NCI-H2081 (cell line): ENCODE measurements around the gene RFLNA.
"Not testable (repeated sequence)": the region's sequence is repeated elsewhere in the genome, so short reads cannot be mapped to it uniquely, and the experiment has no call there.

Source experiments
- DNase-seq, 2 experiments: peaks; one replicate each; lab custom pipeline; 2025; lab: John Stamatoyannopoulos, UW

Gene RFLNA

DNA sequence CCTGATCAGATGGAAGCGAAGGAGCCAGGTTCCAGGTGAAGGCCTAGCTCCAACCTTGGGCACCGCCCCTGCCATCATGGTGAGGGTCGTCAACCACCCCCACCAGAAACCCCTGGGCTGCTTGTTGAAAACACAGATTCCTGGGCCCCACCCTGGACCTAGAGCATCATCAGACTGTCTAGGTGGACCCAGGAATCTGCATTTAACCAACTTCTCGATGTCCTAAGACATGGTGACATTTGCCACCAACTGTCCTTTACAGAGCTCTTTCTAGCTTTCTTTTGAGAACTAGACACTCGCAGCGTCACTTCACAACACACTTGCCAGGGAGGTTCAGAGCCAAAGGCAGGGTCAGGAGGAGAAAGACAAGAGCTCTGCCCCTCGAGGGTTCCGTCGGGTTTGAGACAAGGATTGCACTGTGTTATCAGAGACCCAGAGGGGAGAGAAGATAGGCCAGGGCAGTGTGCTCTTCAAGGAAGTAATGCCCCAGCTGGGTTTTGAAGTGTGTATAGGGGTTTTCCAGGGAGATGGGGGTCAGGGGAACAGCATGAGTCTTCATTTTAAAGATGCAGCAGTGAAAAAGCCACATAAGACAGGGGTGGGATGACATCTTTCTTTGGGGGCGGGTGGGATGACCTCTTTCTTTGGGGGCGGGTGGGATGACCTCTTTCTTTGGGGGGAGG lies 24.6 kb downstream of the RFLNA start:
- DNase-seq, result no peak

DNA sequence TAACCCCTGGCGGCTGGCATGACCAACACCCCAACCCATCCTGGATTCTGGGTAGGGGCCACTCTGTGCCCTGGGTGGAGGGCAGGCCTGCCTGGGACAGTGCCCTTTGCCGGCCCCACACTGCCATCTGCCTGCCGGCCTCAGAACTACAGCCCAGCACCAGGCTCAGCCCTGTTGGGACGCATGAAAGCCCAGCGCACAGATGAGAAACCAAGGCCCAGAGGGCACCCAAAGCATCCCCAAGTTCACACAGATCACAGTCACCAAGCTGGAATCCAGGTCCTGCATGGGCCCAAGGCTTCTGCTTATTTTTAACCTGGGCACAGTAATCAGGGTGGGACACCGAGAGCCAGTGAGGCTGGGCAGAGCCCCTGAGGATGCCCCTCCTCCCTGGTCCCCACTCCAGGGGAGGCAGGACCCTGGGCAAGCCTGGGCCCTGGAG lies 26.2 kb downstream of the RFLNA start:
- peak in 1 of 2 experiments; percentile 48 for DNase-seq

DNA sequence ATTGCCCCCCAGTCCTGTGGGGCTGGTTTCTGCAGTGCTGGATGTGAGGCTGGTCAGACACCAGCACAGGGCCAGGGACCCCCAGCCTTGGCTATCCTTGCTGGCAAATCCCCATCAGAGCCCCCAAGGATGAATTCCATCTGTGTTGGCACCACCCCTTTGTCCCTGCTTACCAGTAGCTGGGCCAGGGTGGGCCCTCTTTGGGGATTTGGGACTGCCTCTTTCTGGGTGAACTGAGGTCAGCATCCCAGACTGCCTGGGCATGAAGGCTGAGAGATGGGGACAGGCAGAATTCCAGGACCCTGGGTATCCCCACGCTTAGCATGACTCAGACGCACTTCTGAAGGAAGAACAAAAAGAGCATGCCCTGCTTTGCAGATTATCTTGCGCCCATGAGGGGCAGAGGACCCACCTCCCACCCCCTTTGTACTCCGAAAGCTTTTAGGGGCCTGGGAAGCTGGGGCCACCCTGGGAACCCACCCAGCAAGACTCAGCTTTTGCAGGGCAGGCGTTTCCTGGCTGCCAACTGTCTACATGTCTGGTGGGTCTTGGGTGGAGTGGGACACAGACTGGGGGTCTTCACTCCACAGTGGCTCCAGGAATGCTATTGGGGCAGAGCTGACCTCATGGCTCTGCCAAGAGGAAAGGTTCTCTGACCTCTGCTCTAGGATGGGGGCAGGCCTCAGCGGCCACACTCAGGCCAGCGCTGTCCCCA lies 26.8 kb downstream of the RFLNA start:
- DNase-seq, result no peak

DNA sequence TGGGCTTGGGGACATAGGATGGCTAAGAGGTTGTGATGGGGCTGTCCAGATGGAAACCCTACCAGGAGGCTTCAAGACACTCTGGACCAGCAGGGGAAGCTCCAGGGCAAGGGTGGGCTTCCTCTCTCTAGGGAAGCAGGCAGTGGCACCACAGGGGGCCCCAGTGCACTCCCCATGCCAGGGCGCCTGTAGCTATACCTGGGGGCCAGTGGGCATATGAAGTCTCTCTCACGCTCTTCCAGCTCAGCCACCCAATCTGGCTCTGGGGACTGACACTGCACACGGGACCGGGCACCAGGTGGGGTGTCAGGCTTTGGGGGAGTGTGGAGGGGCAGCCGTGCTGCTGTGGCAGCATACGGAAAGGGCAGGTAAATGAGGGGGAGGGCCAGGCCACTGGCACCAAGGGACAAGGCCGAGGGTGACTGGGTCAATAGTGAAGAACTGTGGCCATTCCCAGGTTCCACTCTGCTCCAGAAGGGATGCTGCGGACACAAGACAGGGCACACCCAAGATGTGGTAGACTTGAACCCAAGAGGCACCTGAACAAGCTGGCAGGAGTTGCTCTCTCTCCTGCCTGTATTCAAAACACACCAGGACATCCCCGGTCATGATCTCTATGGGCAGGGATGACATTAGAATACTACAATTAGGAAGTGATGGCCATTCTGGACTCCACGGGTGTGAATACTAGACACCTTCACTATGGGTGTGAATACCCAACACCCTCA lies 27.5 kb downstream of the RFLNA start:
- DNase-seq, result no peak

DNA sequence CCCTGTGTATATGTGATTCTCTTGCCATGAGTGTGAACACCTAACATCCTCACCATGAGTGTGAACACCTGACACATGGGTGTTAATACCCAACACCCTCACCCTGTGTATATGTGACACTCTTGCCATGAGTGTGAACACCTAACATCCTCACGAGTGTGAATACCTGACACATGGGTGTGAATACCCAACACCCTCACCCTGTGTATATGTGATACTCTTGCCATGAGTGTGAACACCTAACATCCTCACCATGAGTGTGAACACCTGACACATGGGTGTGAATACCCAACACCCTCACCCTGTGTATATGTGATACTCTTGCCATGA lies 28.1 kb downstream of the RFLNA start:
- DNase-seq, result not testable (repeated sequence)

DNA sequence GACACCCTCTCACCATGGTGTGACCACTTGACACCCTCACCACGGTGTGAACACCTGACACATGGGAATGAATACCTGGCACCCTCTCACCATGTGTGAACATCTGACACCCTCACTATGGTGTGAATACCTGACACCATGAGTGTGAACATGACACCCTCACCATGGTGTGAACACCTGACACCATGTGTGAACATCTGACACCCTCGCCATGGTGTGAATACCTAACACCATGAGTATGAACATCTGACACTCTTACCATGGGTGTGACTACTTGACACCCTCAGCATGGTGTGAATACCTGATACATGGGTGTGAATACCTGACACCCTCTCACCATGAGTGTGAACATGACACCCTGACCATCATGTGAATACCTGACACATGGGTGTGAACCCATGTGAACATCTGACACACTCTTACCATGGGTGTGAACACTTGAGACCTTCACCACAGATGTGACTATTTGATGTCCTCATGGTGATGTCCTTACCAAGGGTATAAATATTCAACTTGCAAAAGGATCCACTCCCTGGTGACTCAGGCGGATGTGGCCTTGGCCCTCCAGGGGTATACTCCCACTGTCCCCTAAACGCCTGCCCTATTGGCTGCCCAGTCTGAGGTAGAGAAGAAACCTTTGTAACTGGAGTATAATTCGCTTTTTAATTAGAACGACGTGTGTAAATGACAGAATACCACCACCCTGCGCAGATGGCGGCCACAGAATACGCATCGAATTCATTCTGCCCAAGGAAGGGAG lies 29.1 kb downstream of the RFLNA start:
- DNase-seq, result no peak

DNA sequence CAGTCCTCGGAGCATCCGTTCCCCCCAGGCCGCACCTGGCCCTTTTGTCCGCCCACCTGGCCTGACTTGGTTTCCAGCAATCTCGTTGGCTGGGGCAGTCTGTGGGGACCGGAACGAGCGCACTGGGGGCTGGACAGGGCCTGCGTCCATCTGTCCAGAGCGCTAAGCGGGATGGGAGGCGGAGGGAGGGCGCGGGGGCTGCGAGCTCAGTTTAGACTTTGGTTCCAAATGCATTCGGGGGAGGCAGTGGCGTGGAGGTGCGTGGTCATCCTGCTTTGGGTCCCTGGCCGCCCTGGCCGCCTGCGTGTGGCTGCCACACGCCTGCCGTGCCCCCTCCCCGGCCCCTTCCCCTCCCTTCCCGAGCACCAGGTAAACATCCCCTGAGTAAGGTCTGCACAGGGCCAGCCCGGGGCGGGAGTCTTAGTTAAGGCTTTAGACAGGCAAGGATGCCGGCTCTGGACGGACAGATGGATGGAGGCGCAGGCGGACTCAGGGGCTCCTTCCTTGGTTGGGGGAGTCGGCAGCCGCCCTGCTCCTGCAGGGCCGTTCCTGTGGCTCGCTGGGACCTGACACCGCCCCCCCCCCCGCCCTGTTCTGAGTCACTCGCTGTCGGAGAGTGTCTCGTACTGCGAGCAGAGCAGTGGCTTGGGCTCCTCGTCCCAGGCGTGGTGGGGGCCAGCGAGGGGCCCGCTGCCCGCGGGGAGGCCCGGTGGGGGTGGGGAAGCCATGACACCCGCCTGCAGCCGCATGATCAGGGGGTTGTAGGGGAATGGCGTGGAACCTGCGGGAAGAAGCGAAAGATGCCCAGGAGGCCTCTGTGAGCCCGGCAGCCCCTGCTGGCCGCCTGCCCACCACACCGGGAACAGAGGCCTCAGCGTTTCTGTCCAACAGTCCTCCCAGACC lies 30.2 kb downstream of the RFLNA start:
- no peak for DNase-seq

DNA sequence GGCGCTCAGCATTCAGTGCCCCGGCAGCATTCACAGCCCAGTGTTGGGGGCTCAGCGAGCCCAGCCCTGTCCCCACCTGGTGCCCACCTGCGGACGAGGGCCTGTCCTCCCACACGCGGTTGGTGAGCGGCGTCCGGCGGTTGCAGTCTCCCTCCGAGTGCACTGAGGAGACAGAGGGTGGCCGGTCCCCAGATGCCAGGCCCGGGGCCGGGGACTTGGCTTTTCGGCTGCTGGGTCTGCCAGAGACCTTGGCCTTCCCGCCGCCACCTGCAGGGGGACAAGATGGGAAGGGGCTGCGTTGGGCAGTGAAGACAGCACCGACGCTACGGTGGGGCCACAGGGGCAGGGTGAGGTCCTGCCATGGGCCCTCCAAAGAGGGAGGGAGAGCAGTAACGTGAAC lies 31.2 kb downstream of the RFLNA start:
- no peak for DNase-seq

DNA sequence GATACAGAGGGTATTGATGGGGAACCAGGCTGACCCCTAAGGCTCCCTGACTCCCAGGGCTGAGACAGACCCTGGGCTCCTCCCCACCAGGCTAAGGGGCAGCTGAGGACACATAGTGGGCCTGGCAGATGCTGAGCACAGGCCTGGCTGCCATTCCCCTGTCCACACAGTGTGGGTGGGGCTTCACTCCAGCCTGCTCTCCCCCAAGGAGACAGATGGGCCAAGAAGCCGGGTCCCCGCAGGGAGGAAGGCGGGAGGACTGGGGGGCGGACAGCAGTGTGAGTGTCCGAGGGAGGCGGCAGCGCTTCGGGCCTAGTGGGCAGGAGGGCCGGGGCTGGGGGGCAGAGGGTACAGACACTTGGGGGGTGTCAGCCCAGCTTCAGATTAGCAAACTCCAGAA lies 32.0 kb downstream of the RFLNA start:
- no peak for DNase-seq

DNA sequence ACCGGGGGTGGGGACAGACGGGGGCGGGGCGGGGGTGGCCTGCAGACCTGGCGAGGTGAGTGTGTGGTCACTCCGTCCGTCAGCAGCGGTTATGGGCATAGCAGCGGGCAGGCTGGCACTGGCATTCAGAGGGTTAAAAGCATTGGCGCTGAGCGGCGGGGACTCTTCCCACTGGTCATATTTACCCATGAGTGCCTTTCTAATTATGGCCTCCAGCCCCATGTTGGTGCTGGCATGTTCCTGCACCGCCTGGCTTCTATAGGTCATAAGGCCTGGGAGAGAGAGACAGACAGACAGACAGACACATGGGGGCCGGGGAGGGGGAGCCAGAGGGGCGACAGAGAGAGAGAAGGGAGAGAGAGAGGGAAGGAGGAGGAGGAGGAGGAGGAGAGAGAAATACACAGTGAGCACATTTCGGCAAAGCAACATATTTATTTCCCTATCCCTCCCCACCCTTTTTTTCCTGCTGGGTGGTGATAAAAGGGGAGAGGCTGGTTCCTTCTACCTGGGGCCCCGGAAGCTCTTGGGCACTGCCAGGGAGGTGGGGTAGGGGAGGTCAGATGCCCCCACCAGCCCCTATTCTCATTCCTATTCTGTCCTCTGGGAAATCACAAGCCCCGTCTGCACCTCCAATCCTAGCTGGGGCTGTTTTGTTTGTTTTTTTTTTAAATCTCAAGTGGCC lies 32.6 kb downstream of the RFLNA start:
- DNase-seq, result no peak

DNA sequence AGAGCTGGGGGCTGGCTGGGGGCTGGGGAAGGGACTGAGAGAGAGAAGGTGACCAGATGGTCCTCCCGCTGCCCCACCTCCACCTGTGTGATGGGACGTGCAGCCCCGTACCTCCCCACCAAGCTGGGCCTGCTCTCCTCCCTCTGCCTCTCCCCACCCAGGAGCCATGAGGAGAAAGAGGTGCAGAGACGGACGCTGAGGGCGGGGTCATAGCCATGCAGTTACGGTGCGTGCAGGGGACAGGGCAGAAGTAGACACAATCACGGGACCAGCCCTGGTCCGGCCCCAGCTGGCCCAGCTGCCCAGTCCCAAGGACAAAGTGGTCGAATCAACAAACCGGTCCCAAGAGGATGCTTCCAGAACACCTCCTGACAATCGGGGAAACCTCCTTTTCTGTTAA lies 33.2 kb downstream of the RFLNA start:
- no peak for DNase-seq

DNA sequence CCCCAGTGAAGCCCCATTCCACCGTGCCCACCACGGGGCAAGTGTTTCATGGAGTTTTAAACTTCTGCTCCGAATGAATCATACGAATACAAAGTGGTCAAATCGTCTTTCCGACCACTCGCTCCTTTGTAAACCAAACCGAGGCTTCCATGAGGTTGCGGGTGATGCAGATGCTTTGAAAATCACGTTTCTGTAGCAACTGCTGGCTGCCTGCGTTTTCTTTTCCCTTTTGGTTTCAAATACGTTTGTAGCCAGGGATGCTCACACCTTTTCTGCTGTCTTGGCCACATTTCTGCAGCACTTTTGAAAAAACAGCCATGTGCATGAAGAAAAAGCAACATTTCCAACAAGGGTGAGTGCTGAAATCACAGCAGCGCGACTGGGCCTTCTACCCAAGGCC lies 33.7 kb downstream of the RFLNA start:
- DNase-seq, result no peak

DNA sequence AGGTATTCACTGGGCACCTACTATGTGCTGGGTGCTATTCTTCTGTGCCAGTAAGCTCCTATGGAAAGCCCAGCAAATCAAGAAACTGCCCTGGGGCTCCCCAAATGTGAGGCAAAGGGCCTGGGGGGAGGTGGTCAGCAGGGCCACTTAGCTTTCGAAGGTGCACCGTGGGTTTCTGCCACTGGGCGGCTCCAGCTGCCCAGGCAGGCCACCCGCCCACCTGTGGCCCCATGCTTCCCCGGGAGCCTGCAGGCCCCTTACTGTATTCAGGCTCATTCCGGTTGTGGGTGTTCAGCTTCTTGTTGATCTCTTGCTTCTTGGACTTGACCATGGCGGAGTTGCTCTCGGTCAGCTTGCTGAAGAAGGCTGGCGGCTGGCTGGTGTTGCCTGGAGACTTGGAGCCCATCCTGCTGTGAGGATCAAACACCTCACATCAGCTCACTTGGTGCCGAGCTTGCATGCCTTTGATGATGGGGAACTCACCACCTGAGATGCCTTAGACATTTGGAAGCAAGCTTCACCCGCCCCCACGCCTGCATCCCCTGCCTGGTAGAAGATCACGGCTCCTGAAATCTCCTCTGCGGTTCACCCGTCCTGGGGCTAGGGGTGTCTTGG lies 37.3 kb downstream of the RFLNA start:
- DNase-seq, result no peak

DNA sequence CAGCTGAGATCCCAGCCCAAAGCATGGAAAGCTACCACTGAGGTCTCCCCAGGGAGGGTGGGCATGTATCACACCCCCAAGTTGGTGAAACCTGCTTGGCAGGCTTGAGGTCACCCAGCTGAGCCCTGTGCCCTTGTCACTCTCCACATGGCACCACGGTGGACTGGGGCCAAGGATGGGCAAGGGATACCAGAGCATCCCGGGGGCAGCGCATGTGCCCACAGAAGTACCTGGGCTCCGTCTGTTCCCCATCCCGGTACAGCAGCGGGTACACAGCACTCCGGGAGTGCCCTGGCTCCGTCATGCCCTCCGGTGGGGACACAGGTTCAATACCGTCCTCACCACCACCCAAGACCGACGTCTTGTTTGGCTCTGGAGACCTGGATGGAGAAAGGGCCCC lies 38.0 kb downstream of the RFLNA start:
- DNase-seq, result no peak

DNA sequence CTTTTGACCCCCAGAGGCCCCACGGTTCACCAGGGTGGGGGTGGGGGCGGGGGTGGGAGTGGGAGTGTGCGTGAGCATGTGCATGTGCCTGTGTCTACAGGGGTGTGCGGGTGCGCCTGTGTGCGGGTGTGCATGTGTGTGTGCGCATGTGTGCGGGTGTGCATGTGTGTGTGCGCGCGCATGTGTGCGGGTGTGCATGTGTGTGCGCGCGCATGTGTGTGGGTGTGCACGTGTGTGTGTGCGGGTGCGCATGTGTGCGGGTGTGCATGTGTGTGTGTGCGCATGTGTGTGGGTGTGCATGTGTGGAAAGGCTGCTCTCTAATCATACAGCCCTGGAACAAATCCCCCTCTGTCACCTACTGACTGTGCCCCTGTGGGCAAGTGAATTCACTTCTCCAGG lies 38.8 kb downstream of the RFLNA start:
- DNase-seq, result no peak

DNA sequence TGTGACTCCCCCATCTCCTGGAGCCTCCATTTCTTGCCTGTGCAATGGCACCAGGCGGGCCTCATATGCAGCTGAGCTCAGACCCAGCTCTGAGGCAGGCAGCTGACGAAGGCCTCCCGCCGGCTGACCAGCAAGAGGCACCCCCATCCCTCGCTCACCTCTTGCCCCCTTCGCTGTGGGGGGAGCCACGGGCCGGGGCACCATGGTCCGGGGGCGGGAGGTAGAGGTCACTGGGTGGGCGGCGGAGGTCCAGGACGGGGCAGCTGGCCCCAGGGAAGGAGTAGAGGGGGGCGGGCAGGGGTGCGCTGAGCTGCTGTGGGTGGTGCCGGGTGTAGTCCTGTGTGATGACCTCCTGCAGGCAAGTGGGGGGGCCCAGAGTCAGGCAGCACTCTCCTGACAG lies 39.4 kb downstream of the RFLNA start:
- no peak for DNase-seq

DNA sequence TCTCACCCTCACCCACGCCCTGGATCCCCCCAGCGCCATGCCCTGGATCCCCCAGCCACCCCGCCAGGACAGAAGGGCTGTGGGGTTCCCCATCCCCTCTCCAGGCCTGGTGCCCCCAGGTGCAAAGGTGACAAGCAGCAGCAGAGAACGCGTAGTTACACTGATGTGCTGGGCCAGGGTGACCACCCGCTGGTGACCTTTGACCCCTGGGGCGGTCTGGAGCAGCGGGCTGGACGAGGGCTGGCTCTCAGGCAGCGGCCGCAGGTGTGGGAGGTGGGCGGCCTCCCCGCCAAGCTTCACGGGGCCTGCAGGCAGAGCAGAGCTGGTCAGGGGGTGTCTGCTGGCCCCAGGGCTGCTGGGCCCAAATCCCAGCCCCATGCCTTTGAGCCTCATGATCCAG lies 40.1 kb downstream of the RFLNA start:
- DNase-seq, result no peak

DNA sequence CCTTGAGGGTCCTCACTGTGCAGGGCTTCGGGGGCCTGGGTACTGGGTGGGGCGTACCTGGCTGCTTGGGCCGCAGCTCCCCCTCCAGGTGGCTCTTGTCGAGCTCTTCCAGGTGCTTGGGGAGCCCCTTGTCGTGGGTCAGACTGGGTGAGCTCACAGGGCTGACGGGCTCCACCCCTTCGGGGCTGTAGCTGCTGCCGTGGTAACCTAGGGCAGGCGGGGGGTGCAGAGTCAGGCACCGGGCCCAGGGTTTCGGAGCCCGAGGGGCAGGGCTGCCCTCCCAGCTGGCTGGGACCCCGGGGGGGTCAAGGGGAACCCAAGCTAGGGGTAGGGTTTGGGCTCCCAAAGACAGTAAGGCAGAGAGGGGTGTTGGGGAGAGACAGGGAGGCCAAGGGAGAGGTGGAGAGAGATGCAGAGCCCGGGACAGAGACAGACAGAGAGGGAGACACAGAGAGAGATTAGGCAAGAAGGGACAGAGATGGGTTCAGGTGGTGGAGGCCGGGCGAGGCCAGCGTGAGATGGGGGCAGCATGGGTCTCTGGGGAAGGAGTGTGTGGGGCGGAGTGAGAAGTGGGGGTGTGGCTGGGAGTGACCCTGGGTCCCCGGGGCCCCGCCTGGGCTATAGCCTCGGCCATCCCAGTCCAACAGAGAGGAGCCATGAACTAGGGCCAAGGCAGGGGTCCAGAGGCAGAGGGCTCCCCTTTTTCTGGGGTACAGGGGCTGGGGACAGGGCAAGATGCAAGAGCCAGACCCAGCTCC lies 40.7 kb downstream of the RFLNA start:
- no peak for DNase-seq

DNA sequence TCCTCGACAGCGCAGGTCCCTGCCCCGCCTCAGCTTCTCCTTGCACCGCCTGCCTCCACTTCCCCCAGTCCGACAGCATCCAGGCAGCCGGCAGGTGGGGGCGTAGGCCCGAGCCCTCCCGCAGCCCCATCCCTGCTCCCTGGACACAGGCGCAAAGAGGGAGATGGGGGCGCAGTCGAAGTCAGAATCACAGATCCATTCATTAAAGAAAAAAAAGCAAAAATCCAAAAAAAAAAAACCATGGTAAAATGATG lies 41.2 kb downstream of the RFLNA start:
- no peak for DNase-seq
